GM12872 (cell line): ENCODE measurements around the gene SLC22A25.

Experiments
- TF ChIP-seq, protein P1 (sequence below): IDR thresholded peaks from 3 replicates; pipeline ENCODE4 v1.5.1; 2011; ENCODE audit warnings: low read depth, mild to moderate bottlenecking, low read length, moderate library complexity; ENCODE audit not compliant: insufficient read depth

SLC22A25 gene

GRCh38 chr11:63226488-63227114, 16.8 kb downstream of the SLC22A25 start:
- TF ChIP-seq, protein P1, sequence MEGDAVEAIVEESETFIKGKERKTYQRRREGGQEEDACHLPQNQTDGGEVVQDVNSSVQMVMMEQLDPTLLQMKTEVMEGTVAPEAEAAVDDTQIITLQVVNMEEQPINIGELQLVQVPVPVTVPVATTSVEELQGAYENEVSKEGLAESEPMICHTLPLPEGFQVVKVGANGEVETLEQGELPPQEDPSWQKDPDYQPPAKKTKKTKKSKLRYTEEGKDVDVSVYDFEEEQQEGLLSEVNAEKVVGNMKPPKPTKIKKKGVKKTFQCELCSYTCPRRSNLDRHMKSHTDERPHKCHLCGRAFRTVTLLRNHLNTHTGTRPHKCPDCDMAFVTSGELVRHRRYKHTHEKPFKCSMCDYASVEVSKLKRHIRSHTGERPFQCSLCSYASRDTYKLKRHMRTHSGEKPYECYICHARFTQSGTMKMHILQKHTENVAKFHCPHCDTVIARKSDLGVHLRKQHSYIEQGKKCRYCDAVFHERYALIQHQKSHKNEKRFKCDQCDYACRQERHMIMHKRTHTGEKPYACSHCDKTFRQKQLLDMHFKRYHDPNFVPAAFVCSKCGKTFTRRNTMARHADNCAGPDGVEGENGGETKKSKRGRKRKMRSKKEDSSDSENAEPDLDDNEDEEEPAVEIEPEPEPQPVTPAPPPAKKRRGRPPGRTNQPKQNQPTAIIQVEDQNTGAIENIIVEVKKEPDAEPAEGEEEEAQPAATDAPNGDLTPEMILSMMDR: no peak

DNA sequence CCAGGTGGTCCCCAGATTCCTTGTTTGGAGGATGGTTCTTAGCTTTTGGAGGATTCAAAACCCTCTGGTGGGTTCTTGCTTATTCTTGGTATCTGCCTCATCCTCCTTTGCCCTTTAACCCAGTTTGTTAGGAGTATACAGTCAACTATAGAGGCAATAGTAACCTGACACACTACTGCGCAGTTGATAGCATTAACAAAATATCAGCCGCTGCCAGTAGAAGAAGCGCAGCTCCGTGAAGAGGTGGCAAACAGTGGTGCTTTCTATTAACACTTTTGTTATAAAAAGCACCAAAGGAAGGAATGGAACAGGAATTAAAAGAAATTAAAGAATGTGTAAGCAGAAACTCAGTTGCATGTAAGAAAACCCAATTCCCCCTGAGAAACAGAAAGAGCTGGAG, 29.3 kb downstream of the SLC22A25 start:
- TF ChIP-seq, protein P1: no peak

- TF ChIP-seq, protein P1: peak; percentile 49; the same call in 2 of the 3 replicates
These were observed 30.7 kb downstream of the SLC22A25 start for GRCh38 chr11:63212742-63213141.

GRCh38 chr11:63210111-63210510, 33.3 kb downstream of the SLC22A25 start:
- TF ChIP-seq, protein P1: no peak
